ENCODE data around the gene BRAF. TPM values are rescaled to one million over a fixed set of nuclear protein-coding genes. Genes with fewer than 3 reads are reported as not detected.
A peak's percentile ranks its signal among the peaks of the same experiment; 100 is the strongest.
"Not testable (repeated sequence)": the region's sequence is repeated elsewhere in the genome, so short reads cannot be mapped to it uniquely, and the experiment has no call there.

Gene BRAF
- total RNA-seq, 1 experiment from 2014 or later: 18.4 TPM

DNA sequence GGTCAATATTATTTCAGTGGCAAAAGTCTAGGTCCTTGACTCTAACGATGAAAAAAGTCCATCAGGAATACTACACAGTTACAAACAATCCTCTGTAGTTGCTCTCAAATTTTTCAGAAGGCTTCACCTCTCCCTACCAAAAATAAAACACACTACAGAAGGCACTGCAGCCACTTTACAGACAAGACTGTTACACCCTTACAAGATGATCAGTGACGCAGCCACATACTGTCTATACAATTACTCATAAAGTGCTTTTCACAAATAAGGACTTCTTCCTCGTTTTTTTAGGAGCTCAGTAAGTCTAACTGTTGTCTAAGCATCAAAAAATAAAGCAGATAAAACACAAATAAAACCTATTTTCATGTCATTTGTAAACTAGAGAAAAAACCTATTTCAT, 201.2 kb downstream of the BRAF start:
- no peak for DNase-seq (ENCODE audit: extremely low read depth, low read depth)

DNA sequence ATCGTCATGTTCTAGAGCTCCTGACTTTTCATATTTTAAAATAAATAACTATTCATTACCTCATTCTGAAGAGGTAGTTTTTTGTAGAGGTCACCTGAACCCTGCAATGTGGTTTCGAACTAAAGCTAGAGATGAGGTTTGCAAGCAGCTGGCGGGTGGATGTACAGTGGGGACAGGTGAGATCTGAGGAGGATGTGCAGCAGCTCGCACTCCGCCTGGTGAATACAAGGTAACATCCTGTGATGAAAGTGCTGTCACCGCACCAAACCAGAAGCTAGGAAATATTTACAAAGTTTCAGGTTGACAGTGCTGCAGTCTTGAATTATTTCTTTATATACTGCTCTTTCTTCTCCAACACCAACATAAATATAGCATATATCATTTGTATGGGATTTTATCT, 201.7 kb downstream of the BRAF start:
- no peak for DNase-seq (ENCODE audit: extremely low read depth, low read depth)

DNA sequence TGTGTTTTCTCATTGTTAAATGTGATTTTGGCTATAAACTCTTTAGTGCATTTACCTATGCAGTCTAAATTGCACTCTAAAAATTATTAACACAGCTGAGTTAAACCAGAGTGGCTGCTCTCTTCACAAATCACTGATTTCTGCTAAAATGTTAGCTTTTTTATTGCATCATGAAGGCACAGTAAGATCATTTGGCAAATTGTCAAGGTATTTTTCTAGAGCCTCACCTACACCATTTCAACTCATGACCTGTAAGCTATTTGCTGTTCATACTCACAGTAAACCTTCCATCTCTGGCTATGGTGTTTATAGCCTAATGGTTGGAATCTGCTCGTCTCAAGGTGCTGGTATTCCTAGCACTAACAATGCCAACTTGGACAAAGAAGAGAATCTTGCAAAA, 202.5 kb downstream of the BRAF start:
- DNase-seq (ENCODE audit: extremely low read depth, low read depth): no peak

DNA sequence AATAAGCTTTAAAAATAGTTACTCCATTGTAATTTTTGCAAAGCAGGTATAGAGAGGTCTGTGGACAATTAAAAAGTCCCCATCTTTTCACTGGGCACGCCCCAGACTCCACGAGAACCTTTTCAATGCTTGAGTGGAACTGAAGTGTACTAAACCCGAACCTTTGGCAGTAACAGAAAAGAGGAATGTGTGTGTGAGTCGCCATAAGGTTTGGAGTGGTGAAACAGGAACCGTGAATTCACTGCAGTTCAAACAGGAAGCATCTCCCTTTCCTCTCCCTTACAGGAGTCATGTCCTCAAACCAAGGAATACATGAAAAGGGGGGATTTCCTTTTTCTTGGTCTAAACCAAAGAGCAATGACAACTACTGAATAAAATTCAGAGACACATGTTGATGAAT, 205.0 kb downstream of the BRAF start:
- DNase-seq (ENCODE audit: extremely low read depth, low read depth): no peak

DNA sequence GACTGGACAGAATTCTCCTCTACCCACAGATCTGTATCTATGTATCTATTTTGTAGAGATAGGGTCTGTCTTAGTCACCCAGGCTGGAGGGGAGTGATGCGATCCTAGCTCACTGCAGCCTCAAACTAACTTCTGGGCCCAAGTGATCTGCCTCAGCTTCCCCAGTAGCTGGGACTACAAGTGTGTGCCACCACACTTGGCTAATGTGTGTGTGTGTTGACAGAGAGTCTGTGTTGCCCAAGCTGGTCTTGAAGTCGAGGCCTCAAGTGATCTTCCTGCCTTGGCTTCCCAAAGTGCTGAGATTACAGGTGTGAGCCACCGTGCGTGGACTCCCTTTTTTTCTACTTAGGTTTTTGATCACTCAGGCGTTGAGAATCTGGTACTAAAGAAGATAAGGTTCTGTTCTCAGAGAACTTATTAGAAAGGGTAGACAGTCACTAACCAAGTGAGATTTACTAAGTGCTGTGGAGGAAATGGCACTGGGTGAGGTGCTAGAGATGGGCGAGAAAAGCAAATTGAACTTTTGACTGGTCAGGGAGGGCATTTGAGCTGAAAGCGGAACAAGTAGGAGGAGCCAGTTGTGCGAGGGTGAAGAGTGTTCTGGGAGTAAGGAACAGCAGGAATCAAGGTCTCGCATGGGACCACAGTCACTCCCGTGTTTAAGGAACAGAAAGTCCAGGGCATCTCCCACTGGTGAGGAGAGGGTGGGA, 210.2 kb downstream of the BRAF start:
- no peak for DNase-seq (ENCODE audit: extremely low read depth, low read depth)

DNA sequence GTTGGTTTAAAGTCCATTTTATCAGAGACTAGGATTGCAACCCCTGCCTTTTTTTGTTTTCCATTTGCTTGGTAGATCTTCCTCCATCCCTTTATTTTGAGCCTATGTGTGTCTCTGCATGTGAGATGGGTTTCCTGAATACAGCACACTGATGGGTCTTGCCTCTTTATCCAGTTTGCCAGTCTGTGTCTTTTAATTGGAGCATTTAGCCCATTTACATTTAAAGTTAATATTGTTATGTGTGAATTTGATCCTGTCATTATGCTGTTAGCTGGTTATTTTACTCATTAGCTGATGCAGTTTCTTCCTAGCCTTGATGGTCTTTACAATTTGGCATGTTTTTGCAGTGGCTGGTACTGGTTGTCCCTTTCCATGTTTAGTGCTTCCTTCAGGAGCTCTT, 212.3 kb downstream of the BRAF start:
- not testable (repeated sequence) for DNase-seq (ENCODE audit: extremely low read depth, low read depth)

DNA sequence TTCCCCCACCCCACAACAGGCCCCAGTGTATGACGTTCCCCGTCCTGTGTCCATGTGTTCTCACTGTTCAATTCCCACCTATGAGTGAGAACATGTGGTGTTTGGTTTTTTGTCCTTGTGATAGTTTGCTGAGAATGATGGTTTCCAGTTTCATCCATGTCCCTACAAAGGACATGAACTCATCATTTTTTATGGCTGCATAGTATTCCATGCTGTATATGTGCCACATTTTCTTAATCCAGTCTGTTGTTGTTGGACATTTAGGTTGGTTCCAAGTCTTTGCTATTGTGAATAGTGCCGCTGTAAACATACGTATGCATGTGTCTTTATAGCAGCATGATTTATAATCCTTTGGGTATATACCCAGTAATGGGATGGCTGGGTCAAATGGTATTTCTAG, 216.0 kb downstream of the BRAF start:
- not testable (repeated sequence) for DNase-seq (ENCODE audit: extremely low read depth, low read depth)

DNA sequence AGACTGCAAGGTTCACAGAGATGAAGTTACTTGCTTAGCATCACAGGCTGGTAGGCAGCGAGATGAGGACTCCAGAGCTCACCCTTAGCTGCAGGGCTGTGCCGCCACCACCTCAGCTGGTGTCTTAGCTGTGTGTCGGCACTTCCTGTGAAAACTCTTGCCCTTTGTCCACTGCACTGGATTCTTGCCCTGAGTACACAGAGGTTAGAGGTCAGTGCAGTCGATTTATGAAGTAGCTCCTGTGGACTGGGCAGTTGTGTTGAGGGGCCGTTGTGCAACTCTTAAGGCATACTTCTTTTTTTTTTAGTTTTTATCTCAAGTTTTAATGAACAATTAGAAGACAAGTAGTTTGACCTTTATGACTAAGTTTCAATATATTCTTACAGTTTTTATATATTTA, 217.6 kb downstream of the BRAF start:
- DNase-seq (ENCODE audit: extremely low read depth, low read depth): no peak

DNA sequence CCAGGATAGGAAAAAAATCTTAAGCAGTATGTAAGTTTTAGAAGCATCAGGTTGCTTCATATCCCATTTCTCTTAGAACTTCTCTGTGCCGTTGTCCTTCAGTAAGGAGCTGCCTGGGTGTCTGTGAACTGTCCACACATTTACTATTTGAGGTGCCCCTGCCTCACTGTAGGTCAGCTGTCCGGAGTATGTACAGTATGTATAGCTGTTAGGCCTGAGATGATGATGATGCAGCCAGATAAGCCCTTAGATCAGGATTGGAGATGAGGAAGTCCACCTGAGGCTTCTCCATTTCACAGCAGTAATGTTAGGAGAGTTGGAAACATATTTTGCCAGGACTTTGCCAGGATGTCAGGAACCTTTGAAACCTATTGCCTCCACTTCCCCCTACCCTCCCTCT, 220.5 kb downstream of the BRAF start:
- no peak for DNase-seq (ENCODE audit: extremely low read depth, low read depth)

DNA sequence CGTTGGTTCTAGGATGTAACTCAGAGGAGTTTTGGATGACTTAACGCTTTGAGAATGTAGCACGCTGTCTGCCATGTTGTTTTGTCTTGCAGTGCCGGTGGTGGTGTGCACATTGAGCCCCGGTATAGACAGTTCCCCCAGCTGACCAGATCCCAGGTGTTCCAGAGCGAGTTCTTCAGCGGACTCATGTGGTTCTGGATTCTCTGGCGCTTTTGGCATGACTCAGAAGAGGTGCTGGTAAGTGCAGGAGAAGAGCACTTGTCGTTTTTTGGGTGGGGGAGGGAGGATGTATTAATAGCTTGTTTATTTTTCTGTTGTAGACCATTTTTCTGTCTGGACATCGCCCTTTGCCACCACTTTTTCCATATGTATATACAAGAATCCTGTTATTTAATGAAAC, 222.0 kb downstream of the BRAF start:
- DNase-seq (ENCODE audit: extremely low read depth, low read depth): no peak

DNA sequence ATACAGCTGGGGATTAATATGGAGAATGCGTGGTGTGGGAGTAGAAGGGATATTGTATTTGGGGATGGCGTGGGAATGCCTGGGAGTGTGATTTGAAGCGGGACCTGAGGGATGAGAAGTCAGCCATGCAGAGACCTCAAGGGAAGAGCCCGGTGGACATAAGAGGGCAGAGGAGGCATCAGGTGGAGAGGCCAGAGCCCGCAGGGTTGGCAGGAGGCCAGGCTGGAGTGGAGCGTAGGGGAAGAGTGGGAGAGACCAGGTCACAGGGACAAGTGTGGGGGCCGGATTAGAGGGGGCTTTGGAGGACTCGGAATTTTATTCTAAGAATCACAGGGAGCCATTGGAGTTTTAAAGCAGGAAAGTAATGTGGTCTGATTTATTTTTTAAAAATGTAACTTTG, 226.3 kb downstream of the BRAF start:
- no peak for DNase-seq (ENCODE audit: extremely low read depth, low read depth)

DNA sequence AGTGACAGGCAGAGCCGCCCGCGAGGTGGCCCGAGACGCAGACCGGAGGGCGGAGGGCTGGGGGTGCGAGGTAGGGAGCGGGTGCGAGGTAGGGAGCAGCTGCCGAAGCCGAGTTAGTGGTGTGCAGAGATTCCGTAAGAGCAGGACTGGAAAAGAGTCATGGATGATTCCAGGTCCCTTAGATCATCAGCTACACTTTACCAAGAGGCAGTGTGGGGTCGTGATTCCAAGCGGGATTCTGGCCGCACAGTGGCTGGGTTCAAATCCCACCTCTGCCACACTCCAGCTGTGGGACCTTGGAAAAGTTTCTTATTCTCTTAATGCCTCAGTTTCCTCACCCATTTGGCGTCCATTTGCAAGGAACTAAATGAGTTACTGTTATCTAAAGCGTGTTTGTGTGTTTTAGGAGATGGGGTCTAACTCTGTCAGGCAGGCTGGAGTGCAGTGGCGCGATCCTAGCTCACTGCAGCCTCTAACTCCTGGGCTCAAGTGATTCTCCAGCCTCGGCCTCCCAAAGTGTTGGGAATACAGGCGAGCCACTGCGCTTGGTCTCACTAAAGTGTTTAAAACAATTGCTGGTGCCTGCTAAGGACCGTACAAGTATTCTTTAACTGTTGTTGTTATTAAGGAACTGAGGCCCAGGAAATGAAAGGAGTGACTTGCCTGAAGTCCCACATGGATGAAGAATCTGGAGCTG, 227.1 kb downstream of the BRAF start:
- DNase-seq (ENCODE audit: extremely low read depth, low read depth): no peak

DNA sequence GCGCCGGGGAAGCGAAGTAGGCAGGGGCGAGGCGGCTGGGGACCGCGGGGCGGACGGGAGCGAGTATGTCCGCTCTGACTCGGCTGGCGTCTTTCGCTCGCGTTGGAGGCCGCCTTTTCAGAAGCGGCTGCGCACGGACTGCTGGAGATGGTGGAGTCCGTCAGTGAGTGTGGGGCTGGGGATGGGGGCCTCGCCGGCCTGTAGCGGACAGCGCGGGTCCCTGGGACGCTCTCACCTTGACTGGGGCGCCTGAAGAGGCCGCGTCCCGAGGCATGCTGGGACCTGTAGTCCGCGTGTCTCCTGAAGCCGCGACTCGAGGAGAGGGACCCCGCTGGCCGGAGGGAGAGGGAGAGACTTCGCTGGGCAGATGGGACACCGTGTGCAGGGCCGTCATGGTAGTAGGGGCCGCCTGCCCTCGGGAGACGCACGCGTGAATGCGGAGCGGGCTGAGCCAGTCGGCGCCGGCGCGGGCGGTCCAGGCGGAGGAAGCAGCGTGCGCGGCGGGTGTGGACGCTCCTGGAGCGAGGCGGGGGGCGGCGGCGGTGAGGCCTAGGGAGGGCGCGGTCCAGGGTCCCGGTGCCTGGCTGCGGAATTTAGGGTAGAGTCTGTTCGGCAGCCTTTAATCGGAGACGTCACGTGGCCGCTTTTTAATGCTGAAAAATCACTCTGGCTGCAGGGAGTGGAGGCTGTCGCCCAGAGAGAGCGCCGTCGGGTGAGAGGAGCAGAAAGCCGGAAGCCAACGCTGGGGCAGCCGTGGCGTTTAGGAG, 227.9 kb downstream of the BRAF start, which contains the start of gene NDUFB2:
NDUFB2 (plus strand) TSS at position 29 of the 767 bp plus-strand sequence; CDS start at position 66, 37 bp downstream.
- DNase-seq (ENCODE audit: extremely low read depth, low read depth): peak; percentile 67

DNA sequence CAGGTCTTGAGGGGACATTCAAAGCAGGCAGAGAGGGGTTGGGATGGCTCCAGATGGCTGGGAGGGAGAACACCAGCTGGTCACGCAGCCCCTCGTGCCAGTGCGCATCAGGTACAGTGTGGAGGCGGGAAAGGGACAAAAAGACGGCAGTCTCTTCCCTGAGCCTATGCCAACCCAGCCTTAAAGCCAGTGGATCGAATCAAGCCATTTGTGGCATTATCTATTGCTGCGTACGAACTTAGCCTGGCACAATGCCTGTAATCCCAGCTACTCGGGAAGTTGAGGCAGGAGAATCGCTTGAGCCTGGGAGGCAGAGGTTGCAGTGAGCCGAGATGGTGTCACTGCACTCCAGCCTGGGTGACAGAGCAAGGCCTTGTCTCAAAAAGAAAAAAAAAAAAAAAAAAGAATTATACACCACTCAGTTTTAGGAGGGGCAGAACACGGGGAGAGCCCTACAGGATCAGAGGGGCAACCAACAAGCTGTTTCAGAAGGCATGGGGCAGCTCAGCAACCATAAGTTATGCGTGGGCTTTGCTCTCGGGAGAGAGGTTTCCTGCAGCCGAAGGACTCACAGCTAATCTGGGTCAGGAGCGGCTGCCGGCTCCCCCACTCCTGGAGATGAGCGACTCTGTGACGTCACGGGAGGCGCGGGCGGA, 228.6 kb downstream of the BRAF start:
- peak; percentile 88 for DNase-seq (ENCODE audit: extremely low read depth, low read depth)

DNA sequence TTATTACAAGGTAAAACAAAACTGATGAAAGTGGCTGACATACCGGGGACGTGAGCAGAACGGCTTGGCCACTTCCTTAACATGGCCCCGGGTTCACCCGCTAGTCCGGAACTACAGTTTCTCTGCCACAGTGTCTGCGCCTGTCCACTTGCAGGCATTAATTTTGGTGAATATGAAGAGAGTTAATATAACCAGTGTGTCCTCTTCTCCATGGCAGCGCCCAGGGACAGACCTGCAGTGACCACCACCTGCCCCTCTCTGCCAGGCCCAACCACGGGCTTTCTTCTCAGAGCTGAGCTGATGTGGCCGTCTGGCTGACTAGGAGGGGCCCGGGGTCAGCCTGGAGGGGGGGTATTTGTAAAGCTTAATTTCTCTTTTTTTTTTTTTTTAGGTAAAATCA, 229.3 kb downstream of the BRAF start:
- no peak for DNase-seq (ENCODE audit: extremely low read depth, low read depth)

DNA sequence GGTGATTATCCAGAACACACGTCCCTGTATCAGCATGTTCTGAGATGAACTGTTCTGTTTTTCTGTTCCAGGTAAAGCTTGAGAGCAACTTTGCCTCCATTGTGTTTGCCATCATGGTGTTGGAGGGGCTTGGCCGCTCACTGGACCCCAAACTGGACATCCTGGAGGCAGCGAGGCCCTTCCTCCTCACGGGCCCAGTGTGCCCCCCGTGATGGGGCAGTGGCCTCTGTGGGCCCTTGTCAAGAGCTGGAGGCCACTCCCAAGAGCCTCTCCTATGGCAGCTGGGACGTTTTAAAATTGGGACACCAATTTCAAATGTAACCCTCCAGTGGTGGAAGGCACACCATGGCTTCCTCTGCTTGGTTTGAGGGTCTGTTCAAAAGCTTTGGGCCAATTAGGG, 230.1 kb downstream of the BRAF start:
- no peak for DNase-seq (ENCODE audit: extremely low read depth, low read depth)

DNA sequence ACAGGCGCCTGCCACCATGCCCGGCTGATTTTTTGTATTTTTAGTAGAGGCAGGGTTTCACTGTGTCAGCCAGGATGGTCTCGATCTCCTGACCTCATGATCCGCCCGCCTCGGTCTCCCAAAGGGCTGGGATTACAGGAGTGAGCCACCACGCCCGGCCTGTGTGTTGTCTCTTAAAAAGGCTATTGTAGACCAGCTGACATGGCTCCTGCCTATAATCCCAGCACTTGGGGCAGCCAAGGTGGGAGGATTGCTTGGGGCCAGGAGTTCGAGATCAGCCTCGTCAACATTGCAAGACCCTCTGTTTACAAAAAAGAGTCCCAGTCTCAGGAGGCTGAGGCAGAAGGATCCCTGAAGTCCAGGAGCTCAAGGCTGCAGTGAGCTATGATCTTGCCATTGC, 230.9 kb downstream of the BRAF start:
- not testable (repeated sequence) for DNase-seq (ENCODE audit: extremely low read depth, low read depth)

DNA sequence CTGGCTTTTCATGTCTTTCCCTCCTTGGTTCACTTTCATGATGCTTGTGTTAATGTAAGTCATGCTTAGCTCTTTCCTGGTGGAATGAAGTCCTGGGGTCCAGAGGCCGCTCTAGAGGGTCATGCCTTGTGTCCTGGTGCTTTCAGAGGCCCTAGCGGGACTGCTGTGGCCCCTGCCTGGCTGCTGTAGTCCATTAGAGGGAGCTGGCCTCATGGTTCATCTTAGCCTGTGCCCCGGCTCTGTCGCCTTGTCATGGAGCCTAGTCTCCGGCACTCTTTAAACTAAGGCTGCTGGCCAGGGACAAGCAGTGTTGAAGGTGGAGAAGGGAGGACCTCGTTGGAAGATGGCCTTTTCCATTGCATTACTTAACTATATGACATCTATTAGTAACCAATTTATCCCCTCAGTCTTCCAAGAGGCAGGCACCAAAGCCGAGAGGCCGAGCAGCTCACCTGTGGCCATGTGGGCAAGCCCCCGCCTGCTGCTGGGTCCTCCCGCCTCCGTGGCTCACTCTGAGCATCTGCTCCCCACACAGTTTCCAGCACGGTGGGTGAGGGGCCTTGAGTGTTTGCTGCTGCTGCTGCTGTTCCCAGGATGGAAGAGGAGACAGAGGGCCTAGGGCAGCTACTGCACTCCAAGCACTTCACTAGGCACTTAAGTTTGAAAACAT, 233.2 kb downstream of the BRAF start:
- DNase-seq (ENCODE audit: extremely low read depth, low read depth): no peak

DNA sequence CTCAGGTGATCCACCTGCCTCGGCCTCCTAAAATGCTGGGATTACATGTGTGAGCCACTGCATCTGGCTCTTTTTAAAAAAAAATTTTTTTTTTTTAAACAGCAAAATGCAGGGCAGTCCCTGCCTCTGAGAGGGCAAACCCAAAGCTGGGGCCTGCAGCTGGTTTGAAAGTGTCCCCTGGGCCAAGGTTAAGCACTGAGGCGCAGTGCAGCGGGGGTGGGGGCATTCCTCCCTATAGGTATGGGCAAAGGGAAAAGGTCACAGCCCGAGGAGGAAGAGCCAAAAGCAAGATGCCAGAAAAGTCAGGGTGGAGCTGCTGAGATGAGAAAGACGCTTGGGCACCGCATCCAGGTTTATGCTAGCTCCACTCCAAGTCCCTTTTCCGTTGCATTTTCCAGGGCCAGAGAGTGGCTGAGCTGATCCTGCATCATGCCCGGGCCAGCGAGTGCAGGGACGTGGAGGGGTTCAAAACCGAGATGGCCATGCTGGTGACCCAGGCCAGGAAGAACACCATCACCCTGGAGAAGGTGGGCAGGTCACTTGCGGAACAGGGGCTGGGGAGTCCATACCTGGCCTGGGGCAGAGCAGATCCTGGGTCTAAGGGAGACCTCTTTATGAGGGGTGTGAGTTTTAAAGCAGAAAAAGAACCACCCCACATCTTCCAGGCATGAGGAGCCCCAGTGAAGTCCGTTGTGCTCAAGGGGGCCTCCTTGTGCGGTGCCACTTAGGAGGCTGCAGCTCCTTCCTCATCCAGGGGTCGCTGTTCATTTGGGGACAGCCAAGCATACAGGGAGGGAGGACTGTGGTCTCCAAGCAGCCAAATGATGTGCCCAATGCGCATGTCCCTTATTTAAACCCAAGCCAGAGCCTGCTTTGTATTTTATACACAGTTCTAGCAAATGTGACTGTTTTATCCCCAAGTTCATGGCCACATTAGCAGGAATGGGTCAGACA, 235.3 kb downstream of the BRAF start:
- DNase-seq (ENCODE audit: extremely low read depth, low read depth): no peak

Measured in NCI-H460 (cell line).